ENCODE results near the gene CMTM8.

GRCh38 chr3:32238453-32239306 lies at the start of gene CMTM8:
- no peak for TF ChIP-seq CTCF (IDR thresholded peaks at IDR 0.05)
- TF ChIP-seq POLR2A (IDR thresholded peaks at IDR 0.05) = no peak
